ENCODE results near the gene SLC29A4.
"Not testable (repeated sequence)": the region's sequence is repeated elsewhere in the genome, so short reads cannot be mapped to it uniquely, and the experiment has no call there.

The SLC29A4 gene

DNA sequence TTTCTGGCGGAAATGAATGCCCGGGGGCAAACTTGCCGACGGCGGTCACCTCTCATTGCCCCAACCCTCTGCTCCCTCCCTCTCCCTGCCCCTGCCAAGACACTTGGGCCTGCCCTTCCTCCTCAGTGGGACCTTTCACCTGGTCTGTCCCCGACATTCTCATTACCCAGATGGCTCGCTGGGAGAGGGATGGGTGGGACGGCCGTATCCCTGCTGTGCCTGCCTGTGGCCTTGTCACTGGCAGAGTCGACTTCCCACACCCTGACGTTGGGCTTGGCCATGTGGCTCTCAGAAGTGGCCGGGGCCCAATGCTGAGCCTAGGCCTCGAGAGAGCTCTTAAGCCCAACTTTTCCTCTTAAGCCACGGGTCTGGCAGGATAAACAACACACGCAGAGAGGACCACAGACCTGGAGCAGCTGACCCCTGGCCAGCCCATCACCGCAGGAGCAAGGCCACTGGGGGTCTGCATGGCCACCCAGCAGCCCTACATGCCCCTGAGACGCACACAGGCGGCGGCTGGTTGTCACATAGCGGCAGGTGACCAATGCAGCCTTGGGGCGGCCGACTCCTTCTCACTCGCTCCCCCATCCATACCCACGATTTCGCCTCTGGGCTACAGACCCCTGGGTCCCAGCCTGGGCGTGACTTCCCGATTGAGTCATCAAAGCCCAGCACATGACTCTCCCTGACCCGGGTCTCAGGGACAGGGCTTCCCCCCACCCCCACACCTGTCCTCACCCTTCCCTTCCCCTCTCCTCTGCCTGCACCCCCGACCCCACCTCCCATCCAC, 40.1 kb downstream of the SLC29A4 start:
- no peak for ATAC-seq
- TF ChIP-seq ZNF70 (CRISPR knock-in tag; IDR thresholded peaks at IDR 0.05): no peak
- no peak for TF ChIP-seq ZC3H10 (CRISPR knock-in tag; IDR thresholded peaks at IDR 0.05)
- TF ChIP-seq ESRRG (CRISPR knock-in tag; IDR thresholded peaks at IDR 0.05): no peak
- no peak for TF ChIP-seq CSDC2 (CRISPR knock-in tag; IDR thresholded peaks at IDR 0.05)
- no peak for TF ChIP-seq ISL1 (CRISPR knock-in tag; IDR thresholded peaks at IDR 0.05)
- TF ChIP-seq RARB (CRISPR knock-in tag; IDR thresholded peaks at IDR 0.05): no peak
- no peak for TF ChIP-seq POU6F1 (CRISPR knock-in tag; IDR thresholded peaks at IDR 0.05; ENCODE audit: borderline replicate concordance, low read depth)

- ATAC-seq: not testable (repeated sequence)
These were observed 41.3 kb downstream of the SLC29A4 start for GRCh38 chr7:5323800-5324781.

DNA sequence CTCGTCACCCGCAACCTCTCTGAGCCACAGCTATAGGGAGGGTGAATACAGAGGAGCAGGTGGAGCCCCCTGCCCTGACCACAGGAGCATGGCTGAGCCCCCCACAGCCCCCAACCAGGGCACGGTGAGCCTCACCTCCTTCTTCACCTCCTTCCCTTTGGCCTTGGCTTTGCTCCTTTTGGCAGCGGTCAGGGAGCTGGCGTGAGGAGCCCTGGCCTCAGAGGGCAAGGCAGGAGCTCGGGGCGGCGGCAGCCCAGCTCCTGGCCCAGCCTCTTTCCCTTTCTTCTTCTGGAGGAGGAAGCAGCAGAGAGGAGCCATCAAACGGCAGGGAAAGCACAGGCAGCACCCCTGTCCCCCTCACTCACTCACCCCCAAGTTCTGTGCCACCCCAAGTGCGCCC, 42.2 kb downstream of the SLC29A4 start:
- TF ChIP-seq, protein P1, sequence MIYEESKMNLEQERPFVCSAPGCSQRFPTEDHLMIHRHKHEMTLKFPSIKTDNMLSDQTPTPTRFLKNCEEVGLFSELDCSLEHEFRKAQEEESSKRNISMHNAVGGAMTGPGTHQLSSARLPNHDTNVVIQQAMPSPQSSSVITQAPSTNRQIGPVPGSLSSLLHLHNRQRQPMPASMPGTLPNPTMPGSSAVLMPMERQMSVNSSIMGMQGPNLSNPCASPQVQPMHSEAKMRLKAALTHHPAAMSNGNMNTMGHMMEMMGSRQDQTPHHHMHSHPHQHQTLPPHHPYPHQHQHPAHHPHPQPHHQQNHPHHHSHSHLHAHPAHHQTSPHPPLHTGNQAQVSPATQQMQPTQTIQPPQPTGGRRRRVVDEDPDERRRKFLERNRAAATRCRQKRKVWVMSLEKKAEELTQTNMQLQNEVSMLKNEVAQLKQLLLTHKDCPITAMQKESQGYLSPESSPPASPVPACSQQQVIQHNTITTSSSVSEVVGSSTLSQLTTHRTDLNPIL (CRISPR knock-in tag; IDR thresholded peaks at IDR 0.05; ENCODE audit: low read depth): no peak
- TF ChIP-seq TSHZ2 (CRISPR knock-in tag; IDR thresholded peaks at IDR 0.05) (no peak), BACH2 (CRISPR knock-in tag; IDR thresholded peaks at IDR 0.05; ENCODE audit: borderline replicate concordance) (no peak), TOX (CRISPR knock-in tag; IDR thresholded peaks at IDR 0.05; ENCODE audit: borderline replicate concordance) (no peak), ZFP3 (CRISPR knock-in tag; IDR thresholded peaks at IDR 0.05) (no peak), OSR1 (CRISPR knock-in tag; IDR thresholded peaks at IDR 0.05) (no peak), PPARA (CRISPR knock-in tag; IDR thresholded peaks at IDR 0.05; ENCODE audit: borderline replicate concordance) (no peak), ISL1 (CRISPR knock-in tag; IDR thresholded peaks at IDR 0.05) (no peak), ZNF565 (CRISPR knock-in tag; conservative IDR thresholded peaks at IDR 0.05; ENCODE audit: low read depth) (no peak), ESRRG (CRISPR knock-in tag; IDR thresholded peaks at IDR 0.05) (no peak), TCF4 (CRISPR knock-in tag; IDR thresholded peaks at IDR 0.05; ENCODE audit: borderline replicate concordance) (no peak)
- no peak for ATAC-seq

DNA sequence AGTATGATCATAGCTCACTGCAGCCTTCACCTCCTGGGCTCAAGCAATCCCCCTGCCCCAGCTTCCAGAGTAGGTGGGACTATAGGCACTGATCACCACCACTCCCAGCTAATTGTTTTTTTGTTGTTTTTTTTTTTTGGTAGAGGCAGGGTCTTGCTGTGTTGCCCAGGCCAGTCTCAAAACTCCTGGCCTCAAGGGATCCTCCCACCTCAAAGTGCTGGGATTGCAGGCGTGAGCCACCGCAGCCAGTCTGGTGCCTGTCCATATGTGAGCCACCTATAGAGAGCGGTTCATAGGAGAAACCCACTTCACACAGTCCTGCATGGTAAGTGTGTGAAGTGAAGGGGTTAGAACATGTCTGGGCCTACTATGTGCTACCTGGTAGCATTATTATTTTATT, 47.5 kb downstream of the SLC29A4 start:
- ATAC-seq: no peak

More for the DNA sequence above, 47.5 kb downstream of the SLC29A4 start:
- TF ChIP-seq ISL1 (CRISPR knock-in tag; IDR thresholded peaks at IDR 0.05) (no peak), PPARA (CRISPR knock-in tag; IDR thresholded peaks at IDR 0.05; ENCODE audit: borderline replicate concordance) (no peak), TSHZ2 (CRISPR knock-in tag; IDR thresholded peaks at IDR 0.05) (no peak), ZFP30 (CRISPR knock-in tag; IDR thresholded peaks at IDR 0.05) (no peak), SNAI2 (CRISPR knock-in tag; IDR thresholded peaks at IDR 0.05) (no peak), ZC3H10 (CRISPR knock-in tag; IDR thresholded peaks at IDR 0.05) (no peak), TOX (CRISPR knock-in tag; IDR thresholded peaks at IDR 0.05; ENCODE audit: borderline replicate concordance) (no peak), CSDC2 (CRISPR knock-in tag; IDR thresholded peaks at IDR 0.05) (no peak), OSR1 (CRISPR knock-in tag; IDR thresholded peaks at IDR 0.05) (no peak), ZNF565 (CRISPR knock-in tag; conservative IDR thresholded peaks at IDR 0.05; ENCODE audit: low read depth) (no peak)

Data from SK-N-SH treated with all-trans-retinoic acid at 6 μM for 48 hours (cell line).